ENCODE measurements around the gene P3H2. TPM values are rescaled to one million over a fixed set of nuclear protein-coding genes. Genes with fewer than 3 reads are reported as not detected.
A peak's percentile ranks its signal among the peaks of the same experiment; 100 is the strongest.

Gene P3H2
- total RNA-seq, 1 experiment from 2014 or later, result 20.9 TPM

DNA sequence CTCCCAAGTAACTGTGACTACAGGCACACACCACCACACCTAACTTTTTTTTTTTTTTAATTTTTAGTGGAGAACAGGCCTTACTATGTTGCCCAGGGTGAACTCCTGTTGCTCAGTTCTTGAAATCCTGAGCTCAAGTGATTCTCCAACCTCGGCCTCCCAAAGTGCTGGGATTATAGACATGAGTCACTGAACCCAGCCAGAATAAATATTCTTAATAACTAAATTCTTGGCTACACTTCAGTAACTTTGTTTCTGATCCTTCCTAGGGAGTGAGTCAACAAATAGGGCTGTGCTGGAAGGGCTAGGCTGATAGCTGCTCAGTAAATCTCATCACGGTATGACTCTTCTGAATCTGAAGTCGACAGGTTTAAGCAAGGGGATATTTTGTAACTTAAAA, 56.6 kb downstream of the P3H2 start:
- no peak overlapping the region for H3K4me3 ChIP-seq
- H2AFZ ChIP-seq, result no peak overlapping the region
- TF ChIP-seq, protein P1, sequence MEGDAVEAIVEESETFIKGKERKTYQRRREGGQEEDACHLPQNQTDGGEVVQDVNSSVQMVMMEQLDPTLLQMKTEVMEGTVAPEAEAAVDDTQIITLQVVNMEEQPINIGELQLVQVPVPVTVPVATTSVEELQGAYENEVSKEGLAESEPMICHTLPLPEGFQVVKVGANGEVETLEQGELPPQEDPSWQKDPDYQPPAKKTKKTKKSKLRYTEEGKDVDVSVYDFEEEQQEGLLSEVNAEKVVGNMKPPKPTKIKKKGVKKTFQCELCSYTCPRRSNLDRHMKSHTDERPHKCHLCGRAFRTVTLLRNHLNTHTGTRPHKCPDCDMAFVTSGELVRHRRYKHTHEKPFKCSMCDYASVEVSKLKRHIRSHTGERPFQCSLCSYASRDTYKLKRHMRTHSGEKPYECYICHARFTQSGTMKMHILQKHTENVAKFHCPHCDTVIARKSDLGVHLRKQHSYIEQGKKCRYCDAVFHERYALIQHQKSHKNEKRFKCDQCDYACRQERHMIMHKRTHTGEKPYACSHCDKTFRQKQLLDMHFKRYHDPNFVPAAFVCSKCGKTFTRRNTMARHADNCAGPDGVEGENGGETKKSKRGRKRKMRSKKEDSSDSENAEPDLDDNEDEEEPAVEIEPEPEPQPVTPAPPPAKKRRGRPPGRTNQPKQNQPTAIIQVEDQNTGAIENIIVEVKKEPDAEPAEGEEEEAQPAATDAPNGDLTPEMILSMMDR (conservative IDR thresholded peaks at IDR 0.05), result no peak
- no peak for TF ChIP-seq EZH2 (IDR thresholded peaks at IDR 0.05; ENCODE audit: low read depth)
- no peak overlapping the region for H3K27ac ChIP-seq
- CTCF ChIA-PET, result interaction anchor here (0.5 to 0.7 kb wide), 2 partner anchors 142 to 149 kb away, joined by 4 to 10 read pairs; no protein-coding TSS in a partner anchor
- no peaks in the 10 kb centered on the region for H3K79me2 ChIP-seq (ENCODE audit: low read depth)
- H3F3A ChIP-seq (ENCODE audit: insufficient read depth, low read depth), result 0 out of 2 replicates have a peak, but pooled peaks cover 4% of the 10 kb centered on the region
- intact Hi-C loops (cut with micrococcal nuclease; ENCODE audit: unreplicated experiment), result no loop called here
- H4K20me1 ChIP-seq (ENCODE audit: insufficient read depth), result no peaks in the 10 kb centered on the region
- H3K4me2 ChIP-seq, result no peak overlapping the region
- no peaks in the 10 kb centered on the region for H3K36me3 ChIP-seq (ENCODE audit: low read depth)
- POLR2A ChIA-PET (ENCODE audit: unreplicated experiment), result interaction anchor here (0.6 to 1.1 kb wide), 4 partner anchors 10 to 1404 kb away, joined by 5 to 12 read pairs (median 8); no protein-coding TSS in a partner anchor
- H3K9me2 ChIP-seq (ENCODE audit: insufficient read depth), result no peaks in the 10 kb centered on the region
- peaks cover 7% of the 10 kb centered on the region; the same call in 1 of the 2 replicates for H3K4me1 ChIP-seq (replicated peaks; ENCODE audit: insufficient read depth)
- peak; percentile 29 to 67 for DNase-seq
- H3K9me3 ChIP-seq (ENCODE audit: insufficient read depth, low read depth), result 0 out of 2 replicates have a peak, but pooled peaks cover 3% of the 10 kb centered on the region
- BruUV-seq (replicated peaks), result no TSS peak
- no peaks in the 10 kb centered on the region for H3K27me3 ChIP-seq (ENCODE audit: insufficient read depth, low read depth)

DNA sequence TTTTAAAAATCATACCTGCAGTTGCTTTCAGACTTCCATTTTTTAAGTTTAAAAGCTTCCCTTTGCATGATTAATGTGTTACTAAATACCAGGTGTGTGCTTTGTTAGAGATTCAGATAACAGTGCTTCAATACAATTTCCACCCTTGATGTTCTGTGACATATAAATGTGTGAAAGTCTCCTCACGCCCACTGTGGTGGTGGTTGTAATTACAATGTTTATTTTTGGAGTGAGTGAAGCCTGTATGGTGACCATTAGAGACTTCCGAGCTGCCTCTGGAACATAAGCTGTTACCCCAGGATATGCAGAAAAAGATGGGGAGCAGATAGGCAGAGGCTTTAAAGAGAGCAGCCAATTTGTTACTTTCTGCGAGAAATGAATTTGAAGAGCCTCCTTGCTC, 57.2 kb downstream of the P3H2 start:
- DNase-seq, result no peak
- Histone ChIP-seq H3K9me2 (ENCODE audit: insufficient read depth) (no peaks in the 10 kb centered on the region), H3K27me3 (ENCODE audit: insufficient read depth, low read depth) (no peaks in the 10 kb centered on the region), H3K4me1 (replicated peaks; ENCODE audit: insufficient read depth) (peaks cover 7% of the 10 kb centered on the region; the same call in 1 of the 2 replicates), H3K9me3 (ENCODE audit: insufficient read depth, low read depth) (0 out of 2 replicates have a peak, but pooled peaks cover 3% of the 10 kb centered on the region), H3K27ac (no peak overlapping the region), H3K4me3 (no peak overlapping the region), H3K36me3 (ENCODE audit: low read depth) (no peaks in the 10 kb centered on the region), H4K20me1 (ENCODE audit: insufficient read depth) (no peaks in the 10 kb centered on the region), H3F3A (ENCODE audit: insufficient read depth, low read depth) (0 out of 2 replicates have a peak, but pooled peaks cover 4% of the 10 kb centered on the region), H3K4me2 (no peak overlapping the region), H3K79me2 (ENCODE audit: low read depth) (no peaks in the 10 kb centered on the region), H2AFZ (no peak overlapping the region)
- no peak for TF ChIP-seq EZH2 (IDR thresholded peaks at IDR 0.05; ENCODE audit: low read depth)
- TF ChIP-seq, protein P1 (conservative IDR thresholded peaks at IDR 0.05), result no peak
- CTCF ChIA-PET, result interaction anchor here (1.0 kb wide), 1 partner anchor 9 kb away, joined by 4 read pairs; no protein-coding TSS in a partner anchor
- POLR2A ChIA-PET (ENCODE audit: unreplicated experiment), result interaction anchor here (1.1 kb wide), 1 partner anchor 9 kb away, joined by 12 read pairs; no protein-coding TSS in a partner anchor
- BruUV-seq (replicated peaks), result no TSS peak
- intact Hi-C loops (cut with micrococcal nuclease; ENCODE audit: unreplicated experiment), result no loop called here

DNA sequence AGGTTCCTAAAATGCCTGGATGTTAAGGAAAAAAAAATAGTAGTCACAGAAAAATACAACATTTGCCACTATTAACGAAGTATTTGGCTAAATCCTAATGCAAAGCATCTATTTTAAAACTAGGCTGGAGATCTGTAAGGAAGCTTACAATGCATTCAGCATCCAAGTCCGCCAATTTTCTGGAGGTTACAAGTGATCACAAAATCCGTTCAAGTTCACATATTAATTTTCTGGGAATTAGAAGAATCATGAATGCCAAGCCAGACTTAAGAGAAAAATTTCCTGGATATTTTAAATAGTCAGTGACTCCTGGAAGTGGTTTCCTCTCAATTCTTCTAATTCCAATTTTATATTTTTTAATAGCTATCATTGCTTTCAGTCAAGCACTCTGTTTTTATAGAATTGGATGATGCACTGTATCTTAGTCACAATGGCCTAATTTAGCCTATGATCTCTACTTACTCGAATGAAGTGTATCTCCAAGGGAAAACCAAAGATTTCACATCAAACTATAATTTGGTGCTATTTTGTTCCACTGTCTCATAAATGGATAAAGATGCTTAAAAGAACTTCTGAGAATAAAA, 60.4 kb downstream of the P3H2 start:
- Histone ChIP-seq H3K27ac (no peak overlapping the region), H4K20me1 (ENCODE audit: insufficient read depth) (no peaks in the 10 kb centered on the region), H3K27me3 (ENCODE audit: insufficient read depth, low read depth) (no peaks in the 10 kb centered on the region), H3K9me3 (ENCODE audit: insufficient read depth, low read depth) (no peaks in the 10 kb centered on the region), H3K4me3 (no peak overlapping the region), H3F3A (ENCODE audit: insufficient read depth, low read depth) (0 out of 2 replicates have a peak, but pooled peaks cover 4% of the 10 kb centered on the region), H3K79me2 (ENCODE audit: low read depth) (no peaks in the 10 kb centered on the region), H2AFZ (no peak overlapping the region), H3K36me3 (ENCODE audit: low read depth) (no peaks in the 10 kb centered on the region), H3K4me2 (no peak overlapping the region), H3K4me1 (replicated peaks; ENCODE audit: insufficient read depth) (peaks cover 7% of the 10 kb centered on the region; the same call in 1 of the 2 replicates), H3K9me2 (ENCODE audit: insufficient read depth) (no peaks in the 10 kb centered on the region)
- ChIA-PET POLR2A (ENCODE audit: unreplicated experiment) (no interaction called here), CTCF (no interaction called here)
- BruUV-seq (replicated peaks), result no TSS peak
- no peak for TF ChIP-seq EZH2 (IDR thresholded peaks at IDR 0.05; ENCODE audit: low read depth)
- TF ChIP-seq, protein P1 (conservative IDR thresholded peaks at IDR 0.05), result no peak
- DNase-seq, result peak in 1 of 2 experiments; percentile 26
- intact Hi-C loops (cut with micrococcal nuclease; ENCODE audit: unreplicated experiment), result no loop called here
